Measurements from ENCODE around the gene POLR3C.

DNA sequence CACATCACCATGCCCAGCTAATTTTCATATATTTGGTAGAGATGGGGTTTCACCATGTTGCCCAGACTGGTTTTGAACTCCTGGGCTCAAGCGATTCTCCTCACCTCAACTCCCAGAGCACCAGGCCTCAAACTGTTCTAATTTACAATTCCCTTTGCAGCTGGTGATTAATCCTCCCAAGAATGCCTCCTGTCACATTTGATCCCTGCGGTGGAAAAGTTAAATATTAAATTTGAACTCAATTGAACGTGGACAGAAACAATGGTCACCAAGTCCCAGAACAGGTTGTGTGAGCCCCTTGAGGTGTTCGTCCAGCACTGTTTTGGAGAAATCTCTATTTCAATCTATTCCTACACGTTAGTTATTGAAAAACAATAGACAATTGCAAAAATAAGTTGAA is 63.6 kb downstream of the POLR3C start:
- TF ChIP-seq CTCF (IDR thresholded peaks at IDR 0.05; ENCODE audit: low read depth, low read length) = no peak
- TF ChIP-seq EZH2phosphoT487 (IDR thresholded peaks at IDR 0.05; ENCODE audit: low read depth) = no peak

All from OCI-LY3 (cell line).